ENCODE data around the gene APOC1.
"Not testable (repeated sequence)": the region's sequence is repeated elsewhere in the genome, so short reads cannot be mapped to it uniquely, and the experiment has no call there.

The APOC1 gene

GRCh38 chr19:44914433-44915206, at the start of gene APOC1:
Gene APOC1, plus strand, starts transcription at chr19:44914608. Its CDS starts 284 bp downstream, at chr19:44914892.
- peak; percentile 67 to 79 for DNase-seq

- no peak for DNase-seq
These were observed 49.1 kb upstream of the APOC1 start for GRCh38 chr19:44865196-44865767.

- no peak for DNase-seq
These were observed 47.7 kb upstream of the APOC1 start for GRCh38 chr19:44866664-44867063.

- DNase-seq, result no peak
These were observed 46.8 kb upstream of the APOC1 start for GRCh38 chr19:44867578-44867977.

- DNase-seq, result no peak
These were observed 44.5 kb upstream of the APOC1 start for GRCh38 chr19:44869733-44870470.

- DNase-seq, result no peak
These were observed 42.6 kb upstream of the APOC1 start for GRCh38 chr19:44871809-44872208.

- DNase-seq, result no peak
These were observed 41.7 kb upstream of the APOC1 start for GRCh38 chr19:44872661-44873060.

- no peak for DNase-seq
These were observed 40.1 kb upstream of the APOC1 start for GRCh38 chr19:44874317-44874716.

GRCh38 chr19:44875666-44876451, 38.5 kb upstream of the APOC1 start:
- no peak for DNase-seq

- no peak for DNase-seq
These were observed 37.4 kb upstream of the APOC1 start for GRCh38 chr19:44876930-44877535.

- no peak for DNase-seq
These were observed 36.1 kb upstream of the APOC1 start for GRCh38 chr19:44878120-44878865.

- no peak for DNase-seq
These were observed 34.9 kb upstream of the APOC1 start for GRCh38 chr19:44879309-44880065.

- DNase-seq, result no peak
These were observed 32.3 kb upstream of the APOC1 start for GRCh38 chr19:44882063-44882462.

GRCh38 chr19:44882619-44883397, 31.6 kb upstream of the APOC1 start:
- not testable (repeated sequence) for DNase-seq

GRCh38 chr19:44883922-44884321, 30.5 kb upstream of the APOC1 start:
- DNase-seq, result no peak

GRCh38 chr19:44884566-44884965, 29.8 kb upstream of the APOC1 start:
- no peak for DNase-seq

- DNase-seq, result no peak
These were observed 28.3 kb upstream of the APOC1 start for GRCh38 chr19:44886141-44886540.

- no peak for DNase-seq
These were observed 26.8 kb upstream of the APOC1 start for GRCh38 chr19:44887648-44888047.

GRCh38 chr19:44888335-44888734, 26.1 kb upstream of the APOC1 start:
- DNase-seq, result not testable (repeated sequence)

- no peak for DNase-seq
These were observed 24.5 kb upstream of the APOC1 start for GRCh38 chr19:44889830-44890365.
